ENCODE measurements around the gene PARD3.

PARD3 gene

GRCh38 chr10:34826857-34827766 lies 12.0 kb upstream of the PARD3 start:
- Histone ChIP-seq H3K4me3 (replicated peaks; ENCODE audit: low read depth, low read length) (no peak overlapping the region), H3K27me3 (replicated peaks; ENCODE audit: control insufficient read depth, insufficient read depth, low read length) (no peaks in the 10 kb centered on the region; the same call in 1 of the 2 replicates), H3K36me3 (ENCODE audit: control insufficient read depth, insufficient read depth, low read length) (no peaks in the 10 kb centered on the region)
- no peak for TF ChIP-seq CTCF (IDR thresholded peaks at IDR 0.05; ENCODE audit: insufficient read depth, low read length, poor library complexity, severe bottlenecking)
- DNase-seq (ENCODE audit: extremely low read depth, insufficient read length) = no peak

- DNase-seq (ENCODE audit: extremely low read depth, insufficient read length) = no peak
- Histone ChIP-seq H3K27me3 (replicated peaks; ENCODE audit: control insufficient read depth, insufficient read depth, low read length) (no peaks in the 10 kb centered on the region; the same call in 1 of the 2 replicates), H3K36me3 (ENCODE audit: control insufficient read depth, insufficient read depth, low read length) (no peaks in the 10 kb centered on the region), H3K4me3 (replicated peaks; ENCODE audit: low read depth, low read length) (no peak overlapping the region)
- peak; percentile 21 for TF ChIP-seq CTCF (IDR thresholded peaks at IDR 0.05; ENCODE audit: insufficient read depth, low read length, poor library complexity, severe bottlenecking)
Measured at GRCh38 chr10:34826221-34826620, 11.1 kb upstream of the PARD3 start.

- no peak for TF ChIP-seq CTCF (IDR thresholded peaks at IDR 0.05; ENCODE audit: insufficient read depth, low read length, poor library complexity, severe bottlenecking)
- Histone ChIP-seq H3K36me3 (ENCODE audit: control insufficient read depth, insufficient read depth, low read length) (no peaks in the 10 kb centered on the region), H3K27me3 (replicated peaks; ENCODE audit: control insufficient read depth, insufficient read depth, low read length) (no peaks in the 10 kb centered on the region; the same call in 1 of the 2 replicates), H3K4me3 (replicated peaks; ENCODE audit: low read depth, low read length) (no peak overlapping the region)
- DNase-seq (ENCODE audit: extremely low read depth, insufficient read length) = no peak
Measured at GRCh38 chr10:34825414-34825813, 10.3 kb upstream of the PARD3 start.

- H3K27me3 ChIP-seq (replicated peaks; ENCODE audit: control insufficient read depth, insufficient read depth, low read length) = no peaks in the 10 kb centered on the region; the same call in 1 of the 2 replicates
- no peak for DNase-seq (ENCODE audit: extremely low read depth, insufficient read length)
- no peaks in the 10 kb centered on the region for H3K36me3 ChIP-seq (ENCODE audit: control insufficient read depth, insufficient read depth, low read length)
- peak; percentile 5 for TF ChIP-seq CTCF (IDR thresholded peaks at IDR 0.05; ENCODE audit: insufficient read depth, low read length, poor library complexity, severe bottlenecking)
- no peak overlapping the region for H3K4me3 ChIP-seq (replicated peaks; ENCODE audit: low read depth, low read length)
Measured at GRCh38 chr10:34824870-34825269, 9.8 kb upstream of the PARD3 start.

GRCh38 chr10:34821587-34822585 lies 6.8 kb upstream of the PARD3 start:
- no peak for TF ChIP-seq CTCF (IDR thresholded peaks at IDR 0.05; ENCODE audit: insufficient read depth, low read length, poor library complexity, severe bottlenecking)
- no peak for DNase-seq (ENCODE audit: extremely low read depth, insufficient read length)
- no peaks in the 10 kb centered on the region; the same call in 1 of the 2 replicates for H3K27me3 ChIP-seq (replicated peaks; ENCODE audit: control insufficient read depth, insufficient read depth, low read length)
- H3K4me3 ChIP-seq (replicated peaks; ENCODE audit: low read depth, low read length) = no peak overlapping the region
- H3K36me3 ChIP-seq (ENCODE audit: control insufficient read depth, insufficient read depth, low read length) = no peaks in the 10 kb centered on the region

All from GM06990 (cell line).